Glutamatergic neuron (in vitro differentiated cells): ENCODE data around the gene LTB4R. TPM values are rescaled to one million over a fixed set of nuclear protein-coding genes. Genes with fewer than 3 reads are reported as not detected.

Experiments used
- DNase-seq: peaks from one replicate; pipeline ENCODE4 v3.0.0; 2022
- H3K27ac Mint-ChIP-seq: one replicate; pipeline ENCODE4 v1.8.0; 2020; ENCODE audit warnings: mild to moderate bottlenecking, mixed read lengths, inconsistent platforms; ENCODE audit not compliant: unreplicated experiment
- H3K27me3 Mint-ChIP-seq: one replicate; pipeline ENCODE4 v1.8.0; 2020; ENCODE audit warnings: mild to moderate bottlenecking, moderate library complexity, mixed read lengths, inconsistent platforms; ENCODE audit not compliant: unreplicated experiment
- H3K36me3 Mint-ChIP-seq: one replicate; pipeline ENCODE4 v1.8.0; 2020; ENCODE audit warnings: mild to moderate bottlenecking, mixed read lengths, inconsistent platforms; ENCODE audit not compliant: unreplicated experiment
- H3K4me1 Mint-ChIP-seq: one replicate; pipeline ENCODE4 v1.8.0; 2020; ENCODE audit warnings: mild to moderate bottlenecking, low read depth, mixed read lengths, inconsistent platforms; ENCODE audit not compliant: unreplicated experiment
- H3K4me3 Mint-ChIP-seq: one replicate; pipeline ENCODE4 v1.8.0; 2020; ENCODE audit warnings: mild to moderate bottlenecking, mixed read lengths, inconsistent platforms; ENCODE audit not compliant: unreplicated experiment
- H3K9me3 Mint-ChIP-seq: one replicate; pipeline ENCODE4 v1.8.0; 2020; ENCODE audit warnings: mild to moderate bottlenecking, moderate library complexity, mixed read lengths, inconsistent platforms; ENCODE audit not compliant: unreplicated experiment
- CTCF ChIP-seq: fragments of 200-600 bp; sonication (generic); IDR thresholded peaks from one replicate; pipeline ENCODE4 v1.5.0; 2021; ENCODE audit not compliant: partially characterized antibody, unreplicated experiment
- total RNA-seq: library from RNA; stranded (reverse); fragmentation: NEBNext Ultra II Directional; extraction: Animal tissue kit (Norgen Biotek cat#: 25700); gene quantifications from one replicate; pipeline ENCODE4 v1.2.1, GENCODE V29; 2021; ENCODE audit not compliant: unreplicated experiment

The LTB4R gene
- total RNA-seq, 1 donor from 2014 or later = 7.1 TPM

- Mint-ChIP-seq H3K27ac (peak overlapping the region; percentile 80), H3K27me3 (peaks cover 6% of the 10 kb centered on the region), H3K4me3 (peak overlapping the region; percentile 85), H3K9me3 (peaks cover 5% of the 10 kb centered on the region), H3K36me3 (no peaks in the 10 kb centered on the region), H3K4me1 (peaks cover 3% of the 10 kb centered on the region)
- TF ChIP-seq CTCF = peak; percentile 79
- DNase-seq = peak; percentile 89
Observed at GRCh38 chr14:24365600-24366412, 54.5 kb downstream of the LTB4R start.

- Mint-ChIP-seq H3K27ac (no peak overlapping the region), H3K9me3 (peaks cover 8% of the 10 kb centered on the region), H3K27me3 (peaks cover 6% of the 10 kb centered on the region), H3K4me3 (peak overlapping the region; percentile 85), H3K36me3 (no peaks in the 10 kb centered on the region), H3K4me1 (peaks cover 3% of the 10 kb centered on the region)
- TF ChIP-seq CTCF = no peak
- DNase-seq = no peak
Observed at GRCh38 chr14:24366413-24366720, 55.1 kb downstream of the LTB4R start.

DNA sequence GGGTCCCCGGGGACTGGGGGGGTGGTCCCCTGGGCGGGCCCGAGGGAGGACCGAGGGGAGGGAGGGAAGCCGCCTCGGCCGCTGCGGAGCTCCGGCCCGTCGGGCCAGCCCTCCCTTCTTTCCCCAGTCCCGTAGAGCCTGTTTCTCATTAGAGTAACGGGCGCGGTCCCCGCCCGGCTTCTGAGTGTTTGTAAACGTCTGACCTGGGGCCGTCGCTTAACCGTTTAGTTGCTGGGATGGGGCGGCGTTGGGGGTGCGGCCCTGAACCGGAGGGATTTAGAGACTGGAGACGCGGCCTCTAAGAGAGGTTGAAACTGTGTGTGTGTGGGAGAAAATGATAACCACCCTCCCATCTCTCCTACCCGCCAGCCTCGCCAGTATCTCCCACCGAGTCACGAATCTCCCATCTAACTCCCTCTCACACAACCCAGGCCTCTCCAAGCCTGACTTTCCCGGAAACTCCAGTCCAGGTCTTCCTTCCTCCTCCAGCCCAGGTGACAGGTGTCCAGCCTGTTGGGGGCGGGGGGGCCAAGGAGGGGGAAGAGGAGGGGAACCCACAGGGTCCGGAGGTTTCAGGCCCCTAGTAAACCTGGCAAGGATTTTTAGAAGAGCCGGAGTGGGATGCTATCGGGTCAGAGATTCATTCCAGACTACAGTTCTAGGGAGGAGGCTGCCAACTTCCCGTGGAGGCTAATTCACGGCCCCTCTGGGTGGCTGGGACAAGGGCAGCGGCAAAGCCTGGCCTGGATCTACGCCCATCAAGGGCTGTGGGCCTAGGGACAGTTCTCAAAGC lies 55.6 kb downstream of the LTB4R start:
- no peak for TF ChIP-seq CTCF
- H3K9me3 Mint-ChIP-seq = peaks cover 8% of the 10 kb centered on the region
- peak; percentile 85 for DNase-seq
- peak overlapping the region; percentile 94 for H3K27ac Mint-ChIP-seq
- peaks cover 3% of the 10 kb centered on the region for H3K4me1 Mint-ChIP-seq
- peaks cover 6% of the 10 kb centered on the region for H3K27me3 Mint-ChIP-seq
- H3K4me3 Mint-ChIP-seq = peak overlapping the region; percentile 95
- no peaks in the 10 kb centered on the region for H3K36me3 Mint-ChIP-seq

Other genes with a start within 250 kb of the LTB4R start
- gene CPNE6, start 239.9 kb upstream of the LTB4R start, total RNA-seq = 0.44 TPM
- 99.9 TPM for gene PCK2, start 217.2 kb upstream of the LTB4R start, total RNA-seq
- 54.1 TPM for gene DCAF11, start 196.7 kb upstream of the LTB4R start, total RNA-seq
- 3.7 TPM for gene NRL, start 196.6 kb upstream of the LTB4R start, total RNA-seq
- gene FITM1, start 180.8 kb upstream of the LTB4R start, total RNA-seq = 0.66 TPM
- gene PSME1, start 175.3 kb upstream of the LTB4R start, total RNA-seq = 35.7 TPM
- 18.1 TPM for gene EMC9, start 169.9 kb upstream of the LTB4R start, total RNA-seq
- 58.9 TPM for gene PSME2, start 164.9 kb upstream of the LTB4R start, total RNA-seq
- gene RNF31, start 164.0 kb upstream of the LTB4R start, total RNA-seq = 88.2 TPM
- 31.0 TPM for gene IRF9, start 150.2 kb upstream of the LTB4R start, total RNA-seq
- gene REC8, start 139.4 kb upstream of the LTB4R start, total RNA-seq = 136 TPM
- gene IPO4, start 122.7 kb upstream of the LTB4R start, total RNA-seq = 25.5 TPM
- gene TM9SF1, start 116.1 kb upstream of the LTB4R start, total RNA-seq = 35.0 TPM
- gene TSSK4, start 105.8 kb upstream of the LTB4R start, total RNA-seq = not detected
- gene CHMP4A, start 98.0 kb upstream of the LTB4R start, total RNA-seq = 32.4 TPM
- gene MDP1, start 95.4 kb upstream of the LTB4R start, total RNA-seq = 25.5 TPM
- 169 TPM for gene NEDD8, start 79.1 kb upstream of the LTB4R start, total RNA-seq
- gene GMPR2, start 78.6 kb upstream of the LTB4R start, total RNA-seq = 55.8 TPM
- 67.0 TPM for gene TINF2, start 68.9 kb upstream of the LTB4R start, total RNA-seq
- 4.2 TPM for gene TGM1, start 48.3 kb upstream of the LTB4R start, total RNA-seq
- 30.3 TPM for gene RABGGTA, start 39.9 kb upstream of the LTB4R start, total RNA-seq
- 25.1 TPM for gene DHRS1, start 11.7 kb upstream of the LTB4R start, total RNA-seq
- gene NOP9, start 11.7 kb upstream of the LTB4R start, total RNA-seq = 29.2 TPM
- 1.8 TPM for gene CIDEB, start 3.5 kb upstream of the LTB4R start, total RNA-seq
- 8.9 TPM for gene LTB4R2, start 1.4 kb upstream of the LTB4R start, total RNA-seq
- gene ADCY4, start 23.6 kb downstream of the LTB4R start, total RNA-seq = not detected
- not detected for gene RIPK3, start 28.5 kb downstream of the LTB4R start, total RNA-seq
- gene NFATC4, start 56.7 kb downstream of the LTB4R start, total RNA-seq = 11.4 TPM
- gene NYNRIN, start 87.5 kb downstream of the LTB4R start, total RNA-seq = 33.5 TPM
- gene CBLN3, start 118.2 kb downstream of the LTB4R start, total RNA-seq = 0.51 TPM
- 28.9 TPM for gene KHNYN, start 118.5 kb downstream of the LTB4R start, total RNA-seq
- gene SDR39U1, start 131.3 kb downstream of the LTB4R start, total RNA-seq = 70.4 TPM
- not detected for gene CMA1, start 196.8 kb downstream of the LTB4R start, total RNA-seq